ENCODE results near the gene MYO1C.

The MYO1C gene

DNA sequence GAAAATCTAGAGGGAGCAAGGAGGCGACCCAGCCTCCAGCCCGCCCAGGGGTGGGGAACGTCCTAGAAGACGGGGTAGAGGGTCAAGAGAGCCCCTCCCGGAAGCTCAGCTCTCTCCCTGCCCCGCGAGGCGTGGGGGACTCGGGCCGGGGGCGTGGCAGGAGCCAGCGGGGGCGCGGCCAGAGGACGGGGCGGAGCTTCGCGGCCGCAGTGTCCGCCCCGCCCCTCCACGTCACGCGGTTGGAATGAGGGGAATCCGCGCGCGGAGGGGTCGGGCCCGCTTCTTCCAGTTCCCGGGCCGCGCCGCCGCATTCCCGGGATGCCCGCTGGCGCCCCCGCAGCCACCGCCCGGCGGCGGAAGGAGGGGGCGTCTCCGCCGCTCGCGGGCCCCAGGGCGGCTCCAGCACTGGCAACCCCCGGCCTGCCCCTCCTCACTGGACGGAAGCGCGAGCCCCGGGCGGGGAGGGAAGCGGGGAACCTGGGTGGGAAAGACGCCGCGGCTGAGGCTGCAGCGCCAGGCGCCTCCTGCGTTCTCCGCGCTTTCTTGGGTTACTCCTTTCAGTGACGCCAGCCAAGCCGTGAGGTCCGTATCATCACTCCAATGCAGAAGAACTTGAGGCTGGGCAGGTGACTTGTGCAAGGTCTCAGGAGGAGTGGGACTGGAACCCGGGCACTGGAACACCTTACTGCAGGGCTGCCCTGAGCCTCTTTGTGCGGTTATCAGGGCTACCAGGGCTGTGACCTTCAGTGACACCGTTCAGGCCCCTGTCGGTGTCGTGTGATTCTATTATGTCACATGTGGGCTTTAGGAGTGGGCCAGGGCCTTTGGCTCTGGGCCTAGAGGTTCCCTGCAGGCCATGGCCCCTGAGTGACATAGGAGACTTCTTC lies 4.3 kb downstream of the MYO1C start:
- in situ Hi-C loops (cut with HindIII; ENCODE audit: low sequenced_read_pairs) = no loop called here

DNA sequence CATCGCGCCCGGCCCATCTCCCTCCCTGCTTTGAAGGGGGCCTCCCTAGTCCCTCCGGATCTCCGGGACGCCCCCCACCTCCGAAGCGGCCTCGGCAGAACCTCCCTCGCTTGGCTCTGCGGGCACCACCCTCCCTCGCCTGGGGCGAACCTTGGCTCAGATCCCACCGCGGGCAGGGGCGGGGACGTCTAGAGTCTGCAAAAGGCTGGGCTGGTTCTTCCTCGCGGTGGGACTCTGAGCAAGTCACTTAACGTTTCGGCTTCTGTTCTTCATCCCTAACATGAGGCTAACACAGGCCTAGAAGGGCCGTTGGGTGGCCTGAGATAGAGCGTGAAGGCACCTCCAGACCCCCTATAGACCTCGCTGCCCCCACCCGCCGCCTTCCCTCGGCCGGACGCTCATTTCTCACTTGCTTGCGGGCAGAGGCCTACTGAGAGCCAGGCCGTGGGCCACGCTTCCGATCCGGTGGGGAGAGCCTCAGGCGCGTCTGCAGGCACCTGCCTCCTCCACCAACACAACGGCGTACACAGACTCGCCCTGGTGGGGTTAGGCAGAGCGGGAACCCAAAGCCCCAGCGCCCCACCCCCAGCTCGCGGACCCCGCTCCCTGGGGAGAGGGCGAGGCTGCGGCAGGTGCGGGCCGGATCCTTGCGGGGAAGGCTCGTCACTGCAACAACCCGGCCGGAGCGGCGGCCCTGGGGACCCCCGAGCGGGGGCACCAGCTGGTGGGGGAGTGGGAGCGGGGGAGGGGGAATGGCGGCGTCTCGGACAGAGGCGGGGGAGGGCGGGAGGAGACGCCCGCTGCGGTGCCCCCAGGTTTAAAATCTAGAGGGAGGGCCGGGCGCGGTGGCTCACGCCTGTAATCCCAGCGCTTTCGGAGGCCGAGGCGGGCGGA lies 5.4 kb downstream of the MYO1C start:
- in situ Hi-C loops (cut with HindIII; ENCODE audit: low sequenced_read_pairs) = no loop called here

DNA sequence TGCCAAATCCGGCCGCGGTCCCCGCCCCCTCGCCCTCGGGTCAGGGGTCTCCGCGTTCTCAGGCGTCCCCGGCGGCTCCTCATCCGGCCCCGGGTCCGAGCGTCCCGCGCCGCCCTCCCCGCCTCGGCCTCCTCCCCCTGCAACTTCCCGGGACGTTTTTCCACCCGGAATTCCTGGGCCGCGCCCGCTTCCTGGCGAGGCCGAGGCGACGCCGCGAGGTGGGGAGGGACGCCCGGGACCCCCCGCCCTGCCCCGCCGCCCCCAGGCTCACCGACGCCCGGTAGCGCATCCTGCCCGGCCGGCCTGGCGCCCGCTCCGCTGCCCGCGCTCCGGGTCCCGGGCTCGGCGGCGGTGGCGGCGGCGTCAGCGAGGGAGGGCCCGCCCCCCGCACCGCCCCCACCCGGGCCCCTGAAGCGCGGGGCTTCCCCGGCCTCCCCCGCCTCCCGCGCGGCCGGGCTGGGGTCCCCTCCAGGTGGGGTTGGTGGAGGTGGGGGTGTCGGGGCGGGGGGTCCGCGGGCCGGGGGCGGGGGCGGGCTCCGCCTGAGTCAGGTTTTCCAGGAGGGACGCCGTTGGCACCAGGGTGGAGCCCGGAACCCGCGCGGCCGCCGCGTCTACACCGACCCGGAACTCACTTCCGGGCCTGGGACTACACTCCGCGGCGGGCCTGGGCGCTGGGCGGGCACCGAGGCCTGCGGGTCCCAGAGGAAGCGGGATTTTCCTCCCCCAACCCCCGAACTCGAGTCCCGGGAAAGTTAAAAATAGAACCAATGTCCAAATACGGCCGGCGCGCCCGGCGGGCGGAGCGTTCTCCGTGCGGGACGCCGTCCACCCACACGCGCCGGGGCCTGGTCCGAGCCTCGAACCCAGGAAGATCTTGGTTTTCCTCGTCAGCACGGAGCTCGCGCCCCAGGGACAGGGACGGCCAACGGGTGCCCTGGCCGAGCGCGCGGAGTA lies 6.8 kb downstream of the MYO1C start:
- in situ Hi-C loops (cut with HindIII; ENCODE audit: low sequenced_read_pairs) = no loop called here

DNA sequence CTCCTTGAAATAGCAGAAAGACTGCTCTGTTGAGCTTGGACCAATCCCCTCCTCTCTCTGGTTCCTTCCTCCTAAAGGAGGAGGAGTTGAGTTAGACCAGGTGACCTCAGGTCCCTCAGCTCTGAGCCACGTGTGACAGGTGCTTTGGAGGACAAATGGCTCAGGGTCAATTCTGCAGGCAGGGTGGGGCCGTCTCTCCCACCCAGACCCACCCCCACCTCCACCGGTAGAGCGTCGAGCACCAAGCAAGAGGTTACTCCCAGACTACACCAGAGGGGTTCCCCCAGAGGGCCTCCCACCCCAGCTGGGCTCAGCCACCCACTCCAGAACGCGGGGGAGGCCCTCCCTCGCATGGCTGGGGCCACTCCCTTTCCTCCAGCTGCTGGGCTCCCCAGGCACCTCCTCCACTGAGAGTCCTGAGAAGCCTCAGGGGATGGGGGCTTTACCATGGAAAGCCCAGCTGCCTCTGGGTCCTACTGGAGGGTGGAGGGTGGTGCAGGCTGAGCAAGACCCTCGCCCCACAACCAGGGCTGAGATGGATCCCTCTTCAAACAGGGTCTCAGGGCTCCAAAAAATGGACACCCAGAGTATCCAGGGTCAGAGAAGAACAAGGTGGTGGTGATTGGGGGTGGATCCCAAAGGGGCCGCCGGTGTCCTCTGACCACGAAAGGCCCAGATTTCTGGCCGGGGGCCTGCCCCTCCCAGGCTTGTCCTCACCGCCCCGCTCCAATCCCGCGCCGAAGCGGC lies 7.6 kb downstream of the MYO1C start:
- in situ Hi-C loops (cut with HindIII; ENCODE audit: low sequenced_read_pairs) = no loop called here

DNA sequence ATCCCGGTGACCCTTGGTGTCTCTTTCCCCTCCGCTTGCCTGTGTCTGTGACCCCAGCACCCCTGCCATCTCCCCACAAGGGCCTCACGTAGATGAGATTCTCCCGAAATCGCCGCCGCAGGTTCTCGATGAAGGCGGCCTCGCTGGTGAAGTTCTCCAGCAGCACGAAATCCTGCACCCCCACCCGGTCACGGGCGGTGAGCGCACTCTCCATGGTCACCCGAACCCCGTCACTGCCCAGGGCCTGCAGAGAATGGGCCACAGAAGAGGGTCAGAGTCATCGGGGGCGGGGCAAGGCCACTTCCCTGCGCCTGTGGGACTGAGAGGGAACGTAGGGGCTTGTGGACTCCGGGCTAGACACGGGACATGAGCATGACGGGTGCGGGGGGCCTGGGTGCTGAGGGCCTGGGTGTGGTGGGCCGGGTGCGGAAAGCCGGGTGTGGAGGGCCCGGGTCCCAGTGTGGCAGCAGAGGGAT lies 8.4 kb downstream of the MYO1C start:
- in situ Hi-C loops (cut with HindIII; ENCODE audit: low sequenced_read_pairs) = no loop called here

DNA sequence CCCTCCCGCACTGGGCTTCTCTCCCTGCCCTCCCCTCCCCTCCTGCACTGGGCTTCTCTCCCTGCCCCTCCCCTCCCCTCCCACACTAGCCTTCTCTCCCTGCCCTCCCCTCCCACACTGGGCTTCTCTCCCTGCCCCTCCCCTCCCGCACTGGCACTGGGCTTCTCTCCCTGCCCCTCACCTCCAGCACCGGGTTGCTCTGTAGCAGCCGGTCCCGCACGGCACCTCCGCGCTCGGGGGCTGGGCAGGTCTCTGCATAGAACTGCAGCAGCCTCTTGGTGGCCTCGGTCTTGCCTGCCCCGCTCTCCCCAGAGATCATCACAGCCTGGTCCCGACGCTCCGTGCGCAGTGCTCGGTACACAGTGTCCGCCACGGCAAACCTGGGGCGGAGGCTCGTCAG lies 9.8 kb downstream of the MYO1C start:
- in situ Hi-C loops (cut with HindIII; ENCODE audit: low sequenced_read_pairs) = no loop called here

DNA sequence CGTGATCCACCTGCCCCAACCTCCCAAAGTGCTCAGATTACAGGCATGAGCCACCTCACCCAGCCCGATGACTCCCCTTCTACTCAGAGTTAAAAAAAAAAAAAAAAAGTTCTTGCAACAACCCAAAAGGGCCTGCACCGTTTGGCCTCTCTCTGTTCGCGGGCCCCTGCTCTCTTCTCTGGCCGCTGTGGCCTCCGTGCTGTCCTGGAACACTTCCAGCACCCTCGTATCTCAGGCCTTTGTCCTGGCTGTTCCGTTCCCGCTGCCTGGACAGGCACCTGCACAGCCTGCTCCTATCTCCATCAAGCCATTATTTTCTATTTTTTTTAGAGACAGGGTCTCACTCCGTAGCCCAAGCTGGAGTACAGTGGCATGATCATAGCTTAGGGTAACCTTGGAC lies 10.8 kb downstream of the MYO1C start:
- in situ Hi-C loops (cut with HindIII; ENCODE audit: low sequenced_read_pairs) = no loop called here

DNA sequence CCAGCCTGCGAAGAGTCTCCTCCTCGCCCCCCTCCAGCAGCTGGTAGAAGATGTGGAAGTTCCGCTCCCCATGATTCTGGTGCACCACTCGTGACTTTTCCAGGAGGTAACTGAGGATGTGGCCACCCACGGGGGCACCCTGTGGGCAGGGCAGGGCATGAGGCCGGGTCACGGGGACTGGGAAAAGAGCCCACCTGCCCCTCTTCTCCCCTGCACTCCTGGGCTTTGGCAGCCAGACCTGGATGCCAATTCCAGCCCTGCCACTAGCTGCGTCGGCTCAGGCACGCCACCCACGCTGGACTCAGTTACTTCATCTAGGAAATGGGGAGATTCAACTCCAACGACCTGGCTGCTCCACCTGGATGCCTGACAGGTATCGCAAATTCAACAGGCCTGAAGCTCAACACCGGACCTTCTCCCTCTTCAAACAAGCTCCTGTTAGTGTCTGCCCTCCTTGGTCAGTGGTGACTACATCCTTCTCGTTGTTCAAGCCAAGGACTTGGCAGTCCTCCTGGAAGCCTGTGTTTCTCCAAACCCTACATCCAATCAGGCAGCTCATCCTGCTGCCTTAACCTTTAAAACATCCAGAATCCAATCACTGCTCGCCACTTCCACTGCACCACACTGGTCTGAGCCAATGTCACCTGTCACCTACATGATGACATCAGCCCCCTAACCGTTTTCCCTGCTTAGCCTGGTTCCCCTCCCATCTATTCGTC lies 11.6 kb downstream of the MYO1C start:
- in situ Hi-C loops (cut with HindIII; ENCODE audit: low sequenced_read_pairs) = no loop called here

DNA sequence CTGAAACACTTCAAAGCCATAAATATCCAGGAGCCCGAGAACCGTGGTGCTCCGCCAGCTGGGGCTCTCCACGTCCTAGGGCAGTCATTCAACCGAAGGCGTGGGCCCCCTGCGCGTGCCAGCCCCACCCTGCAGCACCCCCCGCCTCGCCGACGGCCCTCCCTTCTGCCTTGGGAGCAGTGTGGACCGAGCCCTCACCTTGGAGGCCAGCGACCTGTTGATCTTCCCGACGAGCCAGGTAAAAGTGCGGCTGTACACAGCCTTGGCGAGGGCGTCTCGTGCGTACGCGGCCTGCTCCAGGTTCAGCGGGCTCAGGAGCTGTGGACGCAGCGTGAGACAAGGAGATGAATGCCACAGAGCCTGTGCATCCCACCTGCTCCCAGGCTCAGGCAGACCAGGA lies 14.1 kb downstream of the MYO1C start:
- in situ Hi-C loops (cut with HindIII; ENCODE audit: low sequenced_read_pairs) = no loop called here

DNA sequence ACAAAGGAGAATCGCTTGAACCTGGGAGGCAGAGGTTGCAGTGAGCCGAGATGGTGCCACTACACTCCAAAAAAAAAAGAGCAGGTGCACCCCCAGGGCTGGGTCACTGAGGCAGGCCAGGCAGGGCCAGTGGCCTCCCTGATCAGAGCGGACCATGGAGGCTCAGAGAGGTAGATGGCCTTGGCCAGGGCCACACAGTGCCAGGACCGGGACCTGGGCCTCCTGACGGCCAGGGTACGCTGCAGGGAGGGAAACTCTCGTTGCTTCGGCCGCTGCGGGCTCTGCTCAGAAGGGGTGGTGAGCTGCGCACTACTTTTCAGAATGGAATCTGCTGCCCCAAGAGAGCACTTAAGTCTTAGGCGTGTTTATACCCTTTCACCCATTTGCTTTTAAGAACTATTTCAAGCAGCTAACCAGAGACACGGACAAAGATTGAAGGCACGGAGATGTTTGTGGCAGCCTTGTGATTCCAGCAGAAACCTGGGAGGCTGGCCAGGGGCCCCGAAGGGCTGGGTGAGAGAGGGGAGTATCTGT lies 17.1 kb downstream of the MYO1C start:
- in situ Hi-C loops (cut with HindIII; ENCODE audit: low sequenced_read_pairs) = no loop called here

DNA sequence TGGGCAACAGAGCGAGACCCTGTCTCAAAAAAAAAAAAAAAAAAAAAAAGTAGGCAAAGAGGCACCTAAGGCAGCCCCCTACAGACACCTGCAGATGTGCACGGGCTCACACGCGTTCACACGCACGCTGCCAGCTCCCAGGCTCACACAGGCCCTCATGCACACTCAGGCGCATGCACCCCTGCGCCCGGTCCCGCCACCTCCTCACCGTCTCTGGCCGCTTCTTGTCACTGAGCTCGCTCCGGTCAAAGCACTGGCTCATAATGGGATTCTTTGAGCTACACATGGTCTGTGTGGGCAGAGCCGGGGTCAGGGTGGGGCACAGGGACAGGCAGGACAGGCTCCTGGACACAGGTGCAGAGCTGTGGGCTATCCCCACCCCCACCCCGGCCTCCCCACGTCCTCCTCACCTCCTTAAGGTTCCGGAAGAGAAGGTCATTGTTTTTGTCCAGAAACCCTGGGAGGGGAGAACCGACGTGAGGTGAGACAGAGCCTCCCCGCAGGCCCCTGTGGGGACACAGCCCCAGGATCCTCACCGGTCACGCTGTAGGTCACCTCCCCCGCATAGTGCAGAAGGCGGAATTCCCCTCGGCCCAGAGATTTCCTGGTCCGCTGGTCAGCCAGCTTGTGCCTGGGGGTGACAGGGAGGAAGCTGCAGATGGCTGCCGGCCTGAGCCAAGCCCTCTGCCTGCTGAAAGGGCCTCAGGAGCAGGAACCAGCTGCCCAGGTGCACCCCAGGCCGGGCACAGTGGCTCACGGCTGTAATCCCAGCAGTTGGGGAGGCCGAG lies 17.9 kb downstream of the MYO1C start:
- in situ Hi-C loops (cut with HindIII; ENCODE audit: low sequenced_read_pairs) = no loop called here

DNA sequence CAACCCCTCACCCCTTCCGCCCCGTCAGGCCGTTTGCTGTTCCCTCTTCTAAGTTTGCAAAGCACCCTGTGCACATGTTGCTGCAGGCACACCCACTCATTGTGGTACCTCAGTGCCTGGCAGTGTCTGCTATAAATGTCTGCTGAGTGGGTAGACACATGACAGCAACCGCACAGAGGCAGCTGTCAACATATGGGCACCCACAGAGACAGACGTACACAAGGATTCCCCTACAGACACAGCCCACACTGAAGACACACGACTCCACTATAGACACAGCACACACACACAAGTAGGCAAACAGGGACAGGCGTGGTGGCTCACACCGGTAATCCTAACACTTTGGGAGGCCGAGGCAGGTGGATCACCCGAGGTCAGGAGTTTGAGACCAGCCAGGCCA lies 18.6 kb downstream of the MYO1C start:
- in situ Hi-C loops (cut with HindIII; ENCODE audit: low sequenced_read_pairs) = no loop called here

DNA sequence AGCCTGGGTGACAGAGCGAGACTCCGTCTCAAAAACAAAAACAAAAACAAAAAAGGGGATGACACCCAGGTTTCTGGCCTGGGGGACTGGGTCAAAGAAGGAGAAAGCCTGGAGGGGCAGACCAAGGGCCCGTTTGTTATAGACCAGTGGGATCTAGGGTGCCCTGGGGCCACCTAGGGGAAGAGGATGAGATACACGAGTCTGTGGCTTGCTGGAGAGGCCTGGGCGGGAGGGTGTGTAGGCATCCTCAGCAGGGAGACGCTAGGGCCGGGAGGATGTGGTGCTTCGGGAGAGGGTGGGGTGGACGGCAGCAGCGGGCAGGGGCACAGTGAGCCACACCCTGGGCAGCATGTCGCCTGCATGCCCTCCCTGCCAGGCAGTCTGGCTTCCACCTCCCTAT lies 19.3 kb downstream of the MYO1C start:
- in situ Hi-C loops (cut with HindIII; ENCODE audit: low sequenced_read_pairs) = no loop called here

DNA sequence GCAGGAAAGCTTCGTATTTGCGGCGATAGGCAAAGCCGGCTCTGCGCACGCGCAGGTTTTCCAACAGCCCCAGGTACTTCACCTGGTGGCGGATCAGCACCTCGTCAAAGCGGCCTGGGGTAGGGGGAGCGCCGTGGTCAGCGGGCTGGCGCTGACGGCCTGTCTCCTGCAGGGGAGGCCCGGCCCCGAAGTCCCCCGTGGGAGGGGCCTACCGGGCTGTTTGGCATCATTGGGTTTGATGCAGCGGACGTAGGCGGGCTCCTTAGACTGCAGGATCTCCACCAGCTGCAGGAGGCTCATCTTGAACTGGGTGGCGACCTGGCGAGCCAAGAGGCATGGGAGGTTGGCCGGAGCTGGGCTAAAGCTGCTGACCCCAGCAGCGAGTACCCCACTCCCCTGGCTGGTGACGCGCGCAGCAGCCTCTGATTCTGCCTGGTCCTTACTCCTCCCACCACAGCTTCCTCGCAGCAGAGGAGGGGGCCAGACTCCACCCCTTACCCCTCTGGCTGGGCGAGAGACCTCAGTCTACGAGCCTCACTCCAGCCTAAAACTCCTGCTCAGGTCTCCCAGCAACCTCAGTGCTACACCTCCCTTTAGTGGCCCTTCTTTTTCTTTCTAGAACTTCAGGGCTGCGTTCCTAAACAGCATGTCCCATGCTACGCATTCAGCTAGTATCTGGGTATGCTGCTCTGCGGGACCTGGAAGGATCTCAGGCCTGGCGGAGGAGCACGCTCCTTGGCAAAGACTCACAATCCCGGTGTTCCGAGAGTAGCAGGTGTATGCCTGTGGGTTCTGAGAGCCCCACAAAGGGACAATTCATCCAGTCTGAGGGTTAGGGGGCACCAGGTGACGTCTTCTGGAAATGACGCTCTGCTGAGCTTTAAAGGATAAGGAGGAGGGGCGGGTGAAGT lies 20.3 kb downstream of the MYO1C start:
- in situ Hi-C loops (cut with HindIII; ENCODE audit: low sequenced_read_pairs) = no loop called here

DNA sequence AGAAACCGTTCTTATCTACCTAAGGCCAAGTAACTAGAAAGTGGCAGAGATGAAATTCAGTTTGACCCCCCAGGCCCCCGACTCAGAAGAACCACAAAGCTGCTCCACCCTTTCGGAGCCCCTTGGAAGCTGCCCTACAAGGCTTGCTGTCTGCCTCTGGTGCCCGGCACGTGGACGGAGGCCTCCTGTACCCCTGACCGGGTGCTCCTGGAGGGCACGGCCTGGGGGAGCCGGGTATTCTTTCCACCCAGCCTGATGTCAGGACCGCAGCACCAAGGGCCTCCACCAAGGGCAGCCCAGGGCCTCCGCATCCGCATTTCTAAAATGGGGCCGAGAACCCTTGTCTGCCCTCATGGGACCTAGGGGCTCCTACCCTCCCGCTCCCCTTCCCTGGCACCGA lies 21.0 kb downstream of the MYO1C start:
- in situ Hi-C loops (cut with HindIII; ENCODE audit: low sequenced_read_pairs) = no loop called here

DNA sequence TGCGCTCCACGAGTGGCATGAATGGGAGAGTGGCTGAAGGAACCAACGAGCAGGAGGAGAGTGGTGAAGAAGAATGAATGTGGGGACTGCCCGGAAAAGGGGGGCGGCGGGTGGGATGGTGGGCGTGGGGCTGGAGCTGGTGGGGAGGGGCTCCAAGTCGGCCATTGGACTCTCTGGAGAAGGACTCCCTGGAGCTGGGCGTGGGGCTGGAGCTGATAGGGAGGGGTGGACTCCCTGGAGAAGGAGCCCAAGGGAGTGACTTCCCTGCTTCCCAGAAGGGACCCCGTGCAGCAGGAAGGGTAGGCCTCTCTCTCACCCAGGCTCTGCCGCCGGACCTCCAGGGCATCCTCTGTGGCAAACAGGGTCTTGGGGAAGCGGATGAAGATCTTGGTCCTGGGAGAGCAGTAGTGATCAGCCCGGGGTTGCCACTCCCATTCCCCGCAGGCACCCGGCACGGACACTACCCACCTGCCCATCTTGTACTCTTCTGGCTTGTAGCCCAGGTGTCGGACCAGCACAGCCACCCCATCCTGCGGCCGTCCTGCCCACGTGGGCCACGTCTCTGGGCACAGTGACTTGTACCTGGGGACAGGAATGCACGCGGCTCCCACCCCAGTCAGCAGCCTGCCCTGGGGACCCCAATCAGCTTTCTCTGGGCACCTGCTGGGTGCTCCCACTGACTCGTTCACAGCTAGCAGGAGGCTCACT lies 21.6 kb downstream of the MYO1C start:
- in situ Hi-C loops (cut with HindIII; ENCODE audit: low sequenced_read_pairs) = no loop called here

Measured in DLD1 (cell line).